Vagina (tissue), 2 donors: ENCODE measurements around the gene PACSIN1.

Source experiments
- POLR2A ChIP-seq, 2 donors: fragments of 450-650 bp; IDR thresholded peaks; one replicate each; pipeline ENCODE4 v1.6.1; 2017; ENCODE audit warnings: antibody characterized with exemption in 2 of 2, mild to moderate bottlenecking in 2 of 2, moderate library complexity in 2 of 2
- TF ChIP-seq, protein P1 (sequence below), 3 experiments: fragments of 450-650 bp in 2 of 3; fragments of 200-600 bp in 1 of 3; sonication (generic) in 1 of 3; IDR thresholded peaks; one replicate each; pipeline ENCODE4 v1.5.1; 2017 to 2019; ENCODE audit warnings: antibody characterized with exemption in 3 of 3, mild to moderate bottlenecking in 2 of 3, moderate library complexity in 2 of 3

DNA sequence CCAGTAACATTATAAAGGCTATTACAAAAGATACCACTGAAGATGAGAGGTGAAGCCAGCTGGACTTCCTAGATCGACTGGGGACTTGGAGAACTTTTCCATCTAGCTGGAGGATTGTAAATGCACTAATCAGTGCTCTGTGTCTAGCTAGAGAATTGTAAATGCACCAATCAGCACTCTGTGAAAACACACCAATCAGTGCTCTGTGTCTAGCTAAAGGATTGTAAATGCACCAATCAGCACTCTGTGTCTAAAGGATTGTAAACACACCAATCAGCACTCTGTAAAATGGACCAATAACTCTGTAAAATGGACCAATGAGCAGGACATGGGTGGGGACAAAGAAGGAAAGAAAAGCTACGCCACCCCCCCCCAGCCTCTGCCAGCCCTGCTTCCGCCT lies 26.4 kb upstream of the PACSIN1 start:
- TF ChIP-seq, protein P1, sequence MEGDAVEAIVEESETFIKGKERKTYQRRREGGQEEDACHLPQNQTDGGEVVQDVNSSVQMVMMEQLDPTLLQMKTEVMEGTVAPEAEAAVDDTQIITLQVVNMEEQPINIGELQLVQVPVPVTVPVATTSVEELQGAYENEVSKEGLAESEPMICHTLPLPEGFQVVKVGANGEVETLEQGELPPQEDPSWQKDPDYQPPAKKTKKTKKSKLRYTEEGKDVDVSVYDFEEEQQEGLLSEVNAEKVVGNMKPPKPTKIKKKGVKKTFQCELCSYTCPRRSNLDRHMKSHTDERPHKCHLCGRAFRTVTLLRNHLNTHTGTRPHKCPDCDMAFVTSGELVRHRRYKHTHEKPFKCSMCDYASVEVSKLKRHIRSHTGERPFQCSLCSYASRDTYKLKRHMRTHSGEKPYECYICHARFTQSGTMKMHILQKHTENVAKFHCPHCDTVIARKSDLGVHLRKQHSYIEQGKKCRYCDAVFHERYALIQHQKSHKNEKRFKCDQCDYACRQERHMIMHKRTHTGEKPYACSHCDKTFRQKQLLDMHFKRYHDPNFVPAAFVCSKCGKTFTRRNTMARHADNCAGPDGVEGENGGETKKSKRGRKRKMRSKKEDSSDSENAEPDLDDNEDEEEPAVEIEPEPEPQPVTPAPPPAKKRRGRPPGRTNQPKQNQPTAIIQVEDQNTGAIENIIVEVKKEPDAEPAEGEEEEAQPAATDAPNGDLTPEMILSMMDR (IDR thresholded peaks at IDR 0.05) = no peak
- TF ChIP-seq POLR2A (IDR thresholded peaks at IDR 0.05) = no peak
